Activated naive CD4-positive, alpha-beta T cell treated with anti-CD3 and anti-CD28 coated beads for 36 hours (primary cell): ENCODE data around the gene KRT6B. TPM values are rescaled to one million over a fixed set of nuclear protein-coding genes. Genes with fewer than 3 reads are reported as not detected.

Experiments
- CTCF ChIA-PET: fragments of 350-600 bp; sonication (Branson Sonifier 250); formaldehyde crosslinking; loops from one replicate; lab custom pipeline; 2021; ENCODE audit warnings: antibody characterized with exemption; lab: Charles Lee
- DNase-seq: peaks from one replicate; pipeline ENCODE4 v3.0.0-alpha.2; 2020
- H3K27ac Mint-ChIP-seq: one replicate; pipeline ENCODE4 v1.8.0; 2021; ENCODE audit warnings: mild to moderate bottlenecking, mixed read lengths
- H3K27me3 Mint-ChIP-seq: one replicate; pipeline ENCODE4 v1.8.0; 2021; ENCODE audit warnings: low read depth, mixed read lengths
- H3K36me3 Mint-ChIP-seq: one replicate; pipeline ENCODE4 v1.8.0; 2021; ENCODE audit warnings: low read depth, mixed read lengths
- H3K4me1 Mint-ChIP-seq: one replicate; pipeline ENCODE4 v1.8.0; 2021; ENCODE audit warnings: low read depth, mixed read lengths
- H3K4me3 Mint-ChIP-seq: one replicate; pipeline ENCODE4 v1.8.0; 2021; ENCODE audit warnings: mild to moderate bottlenecking, moderate library complexity, mixed read lengths
- H3K9me3 Mint-ChIP-seq: one replicate; pipeline ENCODE4 v1.8.0; 2021; ENCODE audit warnings: mixed read lengths
- intact Hi-C: fragments of 100-400 bp; cut with micrococcal nuclease; formaldehyde crosslinking; loops from one replicate; pipeline ENCODE4 v1.15.1; 2023
- total RNA-seq, 2 experiments: library from RNA; stranded (reverse); gene quantifications; one replicate each; pipeline ENCODE4 v1.2.3, GENCODE V29; 2021

Gene KRT6B
- total RNA-seq, 2 experiments from 2014 or later, result not detected

- Mint-ChIP-seq H3K36me3 (no peaks in the 10 kb centered on the region), H3K27me3 (no peaks in the 10 kb centered on the region), H3K4me1 (no peaks in the 10 kb centered on the region), H3K27ac (no peak overlapping the region), H3K9me3 (no peaks in the 10 kb centered on the region), H3K4me3 (no peak overlapping the region)
- DNase-seq, result no peak
- intact Hi-C loops, result no loop called here
- CTCF ChIA-PET, result interaction anchor here (1.6 kb wide), 1 partner anchor 479 kb away, joined by 5 read pairs; no protein-coding TSS in a partner anchor
These were observed 50.4 kb downstream of the KRT6B start for GRCh38 chr12:52401526-52401925.

- no peaks in the 10 kb centered on the region for H3K4me1 Mint-ChIP-seq
- H3K36me3 Mint-ChIP-seq, result no peaks in the 10 kb centered on the region
- no peak overlapping the region for H3K27ac Mint-ChIP-seq
- no peak overlapping the region for H3K4me3 Mint-ChIP-seq
- H3K27me3 Mint-ChIP-seq, result no peaks in the 10 kb centered on the region
- intact Hi-C loops, result no loop called here
- no peaks in the 10 kb centered on the region for H3K9me3 Mint-ChIP-seq
- CTCF ChIA-PET, result interaction anchor here (1.6 kb wide), 1 partner anchor 479 kb away, joined by 5 read pairs; no protein-coding TSS in a partner anchor
- no peak for DNase-seq
These were observed 51.0 kb downstream of the KRT6B start for GRCh38 chr12:52400906-52401305.

- H3K9me3 Mint-ChIP-seq, result no peaks in the 10 kb centered on the region
- H3K36me3 Mint-ChIP-seq, result no peaks in the 10 kb centered on the region
- no peak overlapping the region for H3K4me3 Mint-ChIP-seq
- no peak for DNase-seq
- CTCF ChIA-PET, result interaction anchor here (1.2 to 2.0 kb wide), 2 partner anchors 18 to 27 kb away, joined by 3 to 5 read pairs; no protein-coding TSS in a partner anchor
- intact Hi-C loops, result no loop called here
- no peaks in the 10 kb centered on the region for H3K27me3 Mint-ChIP-seq
- H3K27ac Mint-ChIP-seq, result no peak overlapping the region
- no peaks in the 10 kb centered on the region for H3K4me1 Mint-ChIP-seq
These were observed 52.2 kb downstream of the KRT6B start for GRCh38 chr12:52399756-52400155.

GRCh38 chr12:52398176-52398575 lies 53.8 kb downstream of the KRT6B start:
- DNase-seq, result no peak
- no peak overlapping the region for H3K27ac Mint-ChIP-seq
- intact Hi-C loops, result no loop called here
- no peaks in the 10 kb centered on the region for H3K36me3 Mint-ChIP-seq
- no peaks in the 10 kb centered on the region for H3K9me3 Mint-ChIP-seq
- CTCF ChIA-PET, result interaction anchor here (0.6 to 2.0 kb wide), 2 partner anchors 25 to 71 kb away, joined by 4 to 5 read pairs; no protein-coding TSS in a partner anchor
- H3K4me1 Mint-ChIP-seq, result no peaks in the 10 kb centered on the region
- no peaks in the 10 kb centered on the region for H3K27me3 Mint-ChIP-seq
- H3K4me3 Mint-ChIP-seq, result no peak overlapping the region

GRCh38 chr12:52396656-52397055 lies 55.3 kb downstream of the KRT6B start:
- H3K27me3 Mint-ChIP-seq, result no peaks in the 10 kb centered on the region
- H3K36me3 Mint-ChIP-seq, result no peaks in the 10 kb centered on the region
- H3K4me3 Mint-ChIP-seq, result no peak overlapping the region
- DNase-seq, result no peak
- H3K27ac Mint-ChIP-seq, result no peak overlapping the region
- H3K9me3 Mint-ChIP-seq, result no peaks in the 10 kb centered on the region
- intact Hi-C loops, result no loop called here
- CTCF ChIA-PET, result interaction anchor here (1.4 kb wide), 1 partner anchor 483 kb away, joined by 3 read pairs; no protein-coding TSS in a partner anchor
- no peaks in the 10 kb centered on the region for H3K4me1 Mint-ChIP-seq

Other genes with a start within 250 kb of the KRT6B start
- 1 to 10 TPM; 1.9 to 3.4 TPM for gene KRT7, start 218.9 kb downstream of the KRT6B start, total RNA-seq
- gene KRT86, start 177.5 kb downstream of the KRT6B start, total RNA-seq, result under 1 TPM in 1 of 2 experiments, not detected in 1; 0.15 TPM
- not detected for gene KRT81, start 160.6 kb downstream of the KRT6B start, total RNA-seq
- gene KRT83, start 130.7 kb downstream of the KRT6B start, total RNA-seq, result not detected
- gene KRT85, start 84.7 kb downstream of the KRT6B start, total RNA-seq, result not detected
- not detected for gene KRT84, start 66.5 kb downstream of the KRT6B start, total RNA-seq
- gene KRT82, start 45.8 kb downstream of the KRT6B start, total RNA-seq, result not detected
- not detected for gene KRT75, start 17.8 kb downstream of the KRT6B start, total RNA-seq
- not detected for gene KRT6C, start 21.7 kb upstream of the KRT6B start, total RNA-seq
- not detected for gene KRT6A, start 41.1 kb upstream of the KRT6B start, total RNA-seq
- not detected for gene KRT5, start 68.2 kb upstream of the KRT6B start, total RNA-seq
- not detected for gene KRT71, start 101.0 kb upstream of the KRT6B start, total RNA-seq
- not detected for gene KRT74, start 121.7 kb upstream of the KRT6B start, total RNA-seq
- 1 to 10 TPM; 2.3 TPM for gene KRT72, start 149.3 kb upstream of the KRT6B start, total RNA-seq
- gene KRT73, start 166.4 kb upstream of the KRT6B start, total RNA-seq, result 1 to 10 TPM; 1.4 to 2.1 TPM
- gene KRT2, start 200.1 kb upstream of the KRT6B start, total RNA-seq, result not detected
- gene KRT1, start 228.3 kb upstream of the KRT6B start, total RNA-seq, result not detected